SW 1271 (cell line): ENCODE results near the gene MYOD1.

Experiments
- DNase-seq, 2 experiments: peaks; one replicate each; lab custom pipeline; 2025; lab: John Stamatoyannopoulos, UW

The MYOD1 gene

DNA sequence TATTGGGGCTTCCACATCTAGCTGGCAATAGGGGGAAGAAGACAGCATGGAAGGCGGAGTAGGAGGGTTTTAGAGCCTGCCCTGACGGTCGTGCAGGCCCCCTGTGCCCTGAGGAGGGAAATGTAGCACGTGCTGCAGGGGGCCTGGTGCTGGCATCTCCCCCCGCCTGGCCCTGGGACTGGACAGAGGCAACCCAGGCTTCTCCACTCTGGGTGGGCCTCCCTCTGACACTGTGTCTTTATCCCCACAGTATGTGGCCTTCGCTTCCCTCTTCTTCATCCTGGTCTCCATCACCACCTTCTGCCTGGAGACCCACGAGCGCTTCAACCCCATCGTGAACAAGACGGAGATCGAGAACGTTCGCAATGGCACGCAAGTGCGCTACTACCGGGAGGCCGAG, 52.0 kb downstream of the MYOD1 start:
- DNase-seq = no peak
